Liver (tissue), 9 donors: ENCODE measurements around the gene NARS2. TPM values are rescaled to one million over a fixed set of nuclear protein-coding genes. Genes with fewer than 3 reads are reported as not detected.

Source experiments
- DNase-seq: peaks from one replicate; pipeline ENCODE4 v3.0.0-alpha.2; 2017; ENCODE audit warnings: low spot score
- H3K27ac ChIP-seq, 2 donors: one replicate each; pipeline ENCODE4 v1.7.0; 2013; ENCODE audit warnings: inconsistent platforms in 2 of 2, low read length in 2 of 2, control low read depth in 1 of 2, low read depth in 1 of 2, mild to moderate bottlenecking in 1 of 2
- H3K27me3 ChIP-seq, 4 donors: one replicate each; pipeline versions ENCODE4 v1.6.1 to v1.7.0; 2013; ENCODE audit warnings: low read length in 3 of 4, inconsistent platforms in 1 of 4, mild to moderate bottlenecking in 1 of 4, moderate library complexity in 1 of 4; ENCODE audit not compliant: control insufficient read depth in 4 of 4, insufficient read depth in 4 of 4
- H3K36me3 ChIP-seq, 4 donors: one replicate each; pipeline versions ENCODE4 v1.6.1 to v1.7.0; 2013; ENCODE audit warnings: low read length in 3 of 4, mild to moderate bottlenecking in 3 of 4, low read depth in 1 of 4, moderate library complexity in 1 of 4; ENCODE audit not compliant: control insufficient read depth in 4 of 4, insufficient read depth in 3 of 4
- H3K4me1 ChIP-seq, 4 donors: one replicate each; pipeline versions ENCODE4 v1.6.1 to v1.7.0; 2013; ENCODE audit warnings: low read length in 3 of 4, mild to moderate bottlenecking in 3 of 4, moderate library complexity in 1 of 4; ENCODE audit not compliant: control insufficient read depth in 4 of 4, insufficient read depth in 4 of 4
- H3K4me3 ChIP-seq, 3 donors: one replicate each; pipeline versions ENCODE4 v1.6.1 to v1.7.0; 2013; ENCODE audit warnings: low read length in 3 of 3, control low read depth in 1 of 3, low read depth in 1 of 3, mild to moderate bottlenecking in 1 of 3
- H3K9ac ChIP-seq, 2 donors: one replicate each; pipeline ENCODE4 v1.7.0; 2013; ENCODE audit warnings: low read length in 2 of 2, mild to moderate bottlenecking in 2 of 2, moderate library complexity in 2 of 2, control low read depth in 1 of 2, low read depth in 1 of 2
- H3K9me3 ChIP-seq, 4 donors: one replicate each; pipeline versions ENCODE4 v1.6.1 to v1.7.0; 2013; ENCODE audit warnings: low read length in 3 of 4; ENCODE audit not compliant: control insufficient read depth in 4 of 4
- EGR1 ChIP-seq, 2 donors: IDR thresholded peaks; 2 replicates each; pipeline ENCODE4 v1.6.1; 2016 to 2018; ENCODE audit warnings: antibody characterized with exemption in 2 of 2, low read depth in 2 of 2
- FOXA2 ChIP-seq: IDR thresholded peaks from 2 replicates; pipeline ENCODE4 v1.6.1; 2016; ENCODE audit warnings: antibody characterized with exemption
- GABPA ChIP-seq, 2 donors: IDR thresholded peaks in 1 of 2; conservative IDR thresholded peaks in 1 of 2; 2 replicates each; pipeline ENCODE4 v1.6.1; 2016; ENCODE audit warnings: antibody characterized with exemption in 2 of 2, mild to moderate bottlenecking in 1 of 2, moderate library complexity in 1 of 2
- HNF4A ChIP-seq, 2 donors: conservative IDR thresholded peaks; 2 replicates each; pipeline ENCODE4 v1.6.1; 2016; ENCODE audit warnings: antibody characterized with exemption in 2 of 2, mild to moderate bottlenecking in 2 of 2
- HNF4G ChIP-seq: IDR thresholded peaks from 2 replicates; pipeline ENCODE4 v1.6.1; 2016; ENCODE audit warnings: antibody characterized with exemption
- JUND ChIP-seq, 2 donors: IDR thresholded peaks; 2 replicates each; pipeline ENCODE4 v1.6.1; 2016; ENCODE audit warnings: antibody characterized with exemption in 2 of 2
- MAX ChIP-seq: IDR thresholded peaks from 2 replicates; pipeline ENCODE4 v1.6.1; 2016; ENCODE audit warnings: antibody characterized with exemption
- NR2F2 ChIP-seq: IDR thresholded peaks from 2 replicates; pipeline ENCODE4 v1.6.1; 2016; ENCODE audit warnings: antibody characterized with exemption
- RAD21 ChIP-seq, 2 donors: IDR thresholded peaks; 2 replicates each; pipeline ENCODE4 v1.6.1; 2016; ENCODE audit warnings: antibody characterized with exemption in 2 of 2, mild to moderate bottlenecking in 2 of 2
- RXRA ChIP-seq, 2 donors: IDR thresholded peaks; 2 replicates each; pipeline ENCODE4 v1.6.1; 2017 to 2018; ENCODE audit warnings: antibody characterized with exemption in 2 of 2, mild to moderate bottlenecking in 1 of 2
- SP1 ChIP-seq: IDR thresholded peaks from 2 replicates; pipeline ENCODE4 v1.6.1; 2018; ENCODE audit warnings: antibody characterized with exemption, mild to moderate bottlenecking
- TAF1 ChIP-seq: conservative IDR thresholded peaks from 2 replicates; pipeline ENCODE4 v1.6.1; 2016; ENCODE audit warnings: antibody characterized with exemption, mild to moderate bottlenecking
- YY1 ChIP-seq: IDR thresholded peaks from 2 replicates; pipeline ENCODE4 v1.6.1; 2016; ENCODE audit warnings: antibody characterized with exemption, mild to moderate bottlenecking
- WGBS: extraction: QIAGEN DNeasy Blood & Tissue Kit; methylation state at CpG from one replicate; pipeline ENCODE4 v1.1.7; 2013; 5-methylcytosine and 5-hydroxymethylcytosine counted together
- polyA plus RNA-seq, 2 donors: library from polyadenylated mRNA; stranded (reverse) in 1 of 2; unstranded in 1 of 2; fragments of 200-250 nt in 1 of 2; fragments of >200 nt in 1 of 2; fragmentation: Nextera tagmentation in 1 of 2; extraction: Ambion mirVana in 1 of 2; gene quantifications; one replicate each; pipeline versions ENCODE4 v1.2.1 to v1.2.3, GENCODE V29; 2013 to 2015
- total RNA-seq, 2 donors: library from RNA; depleted of rRNA; stranded (reverse); fragments of >200 nt; gene quantifications; one replicate each; pipeline ENCODE4 v1.2.3, GENCODE V29; 2014
- TF ChIP-seq, protein P1 (sequence below): fragments of 150-350 bp; IDR thresholded peaks from 2 replicates; pipeline ENCODE4 v1.5.1; 2017; ENCODE audit warnings: improper control_type of control experiment, low read depth, low read length; ENCODE audit not compliant: missing input control
- TF ChIP-seq, protein P2 (sequence below): IDR thresholded peaks from 2 replicates; pipeline ENCODE4 v1.6.1; 2016; ENCODE audit warnings: antibody characterized with exemption
- TF ChIP-seq, protein P3 (sequence below): IDR thresholded peaks from 2 replicates; pipeline ENCODE4 v1.6.1; 2016; ENCODE audit warnings: antibody characterized with exemption, mild to moderate bottlenecking
- TF ChIP-seq, protein P4 (sequence below): IDR thresholded peaks from 2 replicates; pipeline ENCODE4 v1.6.1; 2016; ENCODE audit warnings: antibody characterized with exemption
- donor health status: healthy.
- donor health status: healthy.
- donor health status: healthy.
- donor health status: healthy.
- donor health status: healthy.

Gene NARS2
- total and polyA plus RNA-seq, 4 donors = 10.4 to 19.4 (median 11.8) TPM

DNA sequence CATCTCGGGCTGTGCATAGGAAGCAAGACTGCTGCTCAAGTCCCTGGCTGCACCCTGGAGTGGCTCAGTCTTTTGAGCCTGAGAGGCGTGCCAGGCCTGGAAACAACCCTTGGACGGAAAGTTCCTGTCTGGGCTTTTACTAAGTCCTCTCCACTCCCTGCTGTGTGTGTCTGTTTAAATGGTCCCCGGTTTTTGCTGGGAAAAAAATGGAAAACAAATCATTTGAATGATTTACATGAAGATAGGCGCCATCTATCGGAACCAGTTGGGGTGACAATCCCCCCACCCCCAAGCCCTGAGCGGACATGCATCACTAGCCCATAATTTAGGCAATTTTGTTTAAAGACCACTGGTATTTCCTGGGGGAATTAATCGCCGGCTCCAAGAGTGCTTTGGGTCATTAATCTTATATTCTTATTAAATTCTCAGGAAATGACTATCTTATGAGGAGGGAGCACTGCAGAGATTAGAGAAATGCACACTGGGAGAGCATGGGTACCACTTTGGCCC is 154.4 kb downstream of the NARS2 start:
- H3K4me1 ChIP-seq = peaks cover 0 to 32% (median 20%) of the 10 kb centered on the region in 4 donors
- DNase-seq = peak; percentile 45
- TF ChIP-seq JUND (IDR thresholded peaks at IDR 0.05) = no peak
- no peak for TF ChIP-seq EGR1 (IDR thresholded peaks at IDR 0.05; ENCODE audit: low read depth in 2 of 2)
- no peak for TF ChIP-seq GABPA (IDR thresholded peaks at IDR 0.05 in 1 of 2, conservative IDR thresholded peaks at IDR 0.05 in 1 of 2)
- TF ChIP-seq, protein P1, sequence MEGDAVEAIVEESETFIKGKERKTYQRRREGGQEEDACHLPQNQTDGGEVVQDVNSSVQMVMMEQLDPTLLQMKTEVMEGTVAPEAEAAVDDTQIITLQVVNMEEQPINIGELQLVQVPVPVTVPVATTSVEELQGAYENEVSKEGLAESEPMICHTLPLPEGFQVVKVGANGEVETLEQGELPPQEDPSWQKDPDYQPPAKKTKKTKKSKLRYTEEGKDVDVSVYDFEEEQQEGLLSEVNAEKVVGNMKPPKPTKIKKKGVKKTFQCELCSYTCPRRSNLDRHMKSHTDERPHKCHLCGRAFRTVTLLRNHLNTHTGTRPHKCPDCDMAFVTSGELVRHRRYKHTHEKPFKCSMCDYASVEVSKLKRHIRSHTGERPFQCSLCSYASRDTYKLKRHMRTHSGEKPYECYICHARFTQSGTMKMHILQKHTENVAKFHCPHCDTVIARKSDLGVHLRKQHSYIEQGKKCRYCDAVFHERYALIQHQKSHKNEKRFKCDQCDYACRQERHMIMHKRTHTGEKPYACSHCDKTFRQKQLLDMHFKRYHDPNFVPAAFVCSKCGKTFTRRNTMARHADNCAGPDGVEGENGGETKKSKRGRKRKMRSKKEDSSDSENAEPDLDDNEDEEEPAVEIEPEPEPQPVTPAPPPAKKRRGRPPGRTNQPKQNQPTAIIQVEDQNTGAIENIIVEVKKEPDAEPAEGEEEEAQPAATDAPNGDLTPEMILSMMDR = peak; percentile 44
- no peak for TF ChIP-seq MAX
- no peak for TF ChIP-seq SP1
- TF ChIP-seq HNF4G = no peak
- peak; percentile 66 to 79 for TF ChIP-seq RAD21 (IDR thresholded peaks at IDR 0.05)
- TF ChIP-seq, protein P2, sequence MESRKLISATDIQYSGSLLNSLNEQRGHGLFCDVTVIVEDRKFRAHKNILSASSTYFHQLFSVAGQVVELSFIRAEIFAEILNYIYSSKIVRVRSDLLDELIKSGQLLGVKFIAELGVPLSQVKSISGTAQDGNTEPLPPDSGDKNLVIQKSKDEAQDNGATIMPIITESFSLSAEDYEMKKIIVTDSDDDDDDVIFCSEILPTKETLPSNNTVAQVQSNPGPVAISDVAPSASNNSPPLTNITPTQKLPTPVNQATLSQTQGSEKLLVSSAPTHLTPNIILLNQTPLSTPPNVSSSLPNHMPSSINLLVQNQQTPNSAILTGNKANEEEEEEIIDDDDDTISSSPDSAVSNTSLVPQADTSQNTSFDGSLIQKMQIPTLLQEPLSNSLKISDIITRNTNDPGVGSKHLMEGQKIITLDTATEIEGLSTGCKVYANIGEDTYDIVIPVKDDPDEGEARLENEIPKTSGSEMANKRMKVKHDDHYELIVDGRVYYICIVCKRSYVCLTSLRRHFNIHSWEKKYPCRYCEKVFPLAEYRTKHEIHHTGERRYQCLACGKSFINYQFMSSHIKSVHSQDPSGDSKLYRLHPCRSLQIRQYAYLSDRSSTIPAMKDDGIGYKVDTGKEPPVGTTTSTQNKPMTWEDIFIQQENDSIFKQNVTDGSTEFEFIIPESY = no peak
- TF ChIP-seq YY1 = peak; percentile 20
- TF ChIP-seq, protein P3, sequence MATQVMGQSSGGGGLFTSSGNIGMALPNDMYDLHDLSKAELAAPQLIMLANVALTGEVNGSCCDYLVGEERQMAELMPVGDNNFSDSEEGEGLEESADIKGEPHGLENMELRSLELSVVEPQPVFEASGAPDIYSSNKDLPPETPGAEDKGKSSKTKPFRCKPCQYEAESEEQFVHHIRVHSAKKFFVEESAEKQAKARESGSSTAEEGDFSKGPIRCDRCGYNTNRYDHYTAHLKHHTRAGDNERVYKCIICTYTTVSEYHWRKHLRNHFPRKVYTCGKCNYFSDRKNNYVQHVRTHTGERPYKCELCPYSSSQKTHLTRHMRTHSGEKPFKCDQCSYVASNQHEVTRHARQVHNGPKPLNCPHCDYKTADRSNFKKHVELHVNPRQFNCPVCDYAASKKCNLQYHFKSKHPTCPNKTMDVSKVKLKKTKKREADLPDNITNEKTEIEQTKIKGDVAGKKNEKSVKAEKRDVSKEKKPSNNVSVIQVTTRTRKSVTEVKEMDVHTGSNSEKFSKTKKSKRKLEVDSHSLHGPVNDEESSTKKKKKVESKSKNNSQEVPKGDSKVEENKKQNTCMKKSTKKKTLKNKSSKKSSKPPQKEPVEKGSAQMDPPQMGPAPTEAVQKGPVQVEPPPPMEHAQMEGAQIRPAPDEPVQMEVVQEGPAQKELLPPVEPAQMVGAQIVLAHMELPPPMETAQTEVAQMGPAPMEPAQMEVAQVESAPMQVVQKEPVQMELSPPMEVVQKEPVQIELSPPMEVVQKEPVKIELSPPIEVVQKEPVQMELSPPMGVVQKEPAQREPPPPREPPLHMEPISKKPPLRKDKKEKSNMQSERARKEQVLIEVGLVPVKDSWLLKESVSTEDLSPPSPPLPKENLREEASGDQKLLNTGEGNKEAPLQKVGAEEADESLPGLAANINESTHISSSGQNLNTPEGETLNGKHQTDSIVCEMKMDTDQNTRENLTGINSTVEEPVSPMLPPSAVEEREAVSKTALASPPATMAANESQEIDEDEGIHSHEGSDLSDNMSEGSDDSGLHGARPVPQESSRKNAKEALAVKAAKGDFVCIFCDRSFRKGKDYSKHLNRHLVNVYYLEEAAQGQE = no peak
- no peak for TF ChIP-seq TAF1
- no peak for TF ChIP-seq FOXA2
- TF ChIP-seq RXRA (IDR thresholded peaks at IDR 0.05) = no peak
- H3K36me3 ChIP-seq = no peaks in the 10 kb centered on the region
- H3K27me3 ChIP-seq = no peaks in the 10 kb centered on the region
- no peak overlapping the region for H3K27ac ChIP-seq
- no peak overlapping the region for H3K9ac ChIP-seq
- no peaks in the 10 kb centered on the region for H3K9me3 ChIP-seq
- no peak overlapping the region for H3K4me3 ChIP-seq
- WGBS = 22% methylated on average over 9 of the region's 9 CpGs

- Histone ChIP-seq H3K27me3 (no peaks in the 10 kb centered on the region), H3K4me1 (peaks cover 0 to 32% (median 20%) of the 10 kb centered on the region in 4 donors), H3K9me3 (no peaks in the 10 kb centered on the region), H3K9ac (no peak overlapping the region), H3K27ac (peak overlapping the region in 1 of 2 donors; percentile 57), H3K36me3 (no peaks in the 10 kb centered on the region), H3K4me3 (no peak overlapping the region)
- WGBS = 17% methylated on average over 5 of the region's 5 CpGs
- TF ChIP-seq EGR1 (IDR thresholded peaks at IDR 0.05; ENCODE audit: low read depth in 2 of 2) (no peak), RAD21 (IDR thresholded peaks at IDR 0.05) (peak in 1 of 2 donors; percentile 27), GABPA (IDR thresholded peaks at IDR 0.05 in 1 of 2, conservative IDR thresholded peaks at IDR 0.05 in 1 of 2) (no peak), RXRA (IDR thresholded peaks at IDR 0.05) (peak in 1 of 2 donors; percentile 10), JUND (IDR thresholded peaks at IDR 0.05) (peak; percentile 54 to 56), SP1 (peak; percentile 30), NR2F2 (no peak), HNF4A (conservative IDR thresholded peaks at IDR 0.05) (peak in 1 of 2 donors; percentile 30)
- TF ChIP-seq, protein P4, sequence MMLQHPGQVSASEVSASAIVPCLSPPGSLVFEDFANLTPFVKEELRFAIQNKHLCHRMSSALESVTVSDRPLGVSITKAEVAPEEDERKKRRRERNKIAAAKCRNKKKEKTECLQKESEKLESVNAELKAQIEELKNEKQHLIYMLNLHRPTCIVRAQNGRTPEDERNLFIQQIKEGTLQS = peak; percentile 74
- TF ChIP-seq, protein P2 = peak; percentile 9
- DNase-seq = no peak
These were observed 155.3 kb downstream of the NARS2 start for GRCh38 chr11:78419327-78419726.
